ENCODE data around the gene P3H4.

- TF ChIP-seq, protein P1, sequence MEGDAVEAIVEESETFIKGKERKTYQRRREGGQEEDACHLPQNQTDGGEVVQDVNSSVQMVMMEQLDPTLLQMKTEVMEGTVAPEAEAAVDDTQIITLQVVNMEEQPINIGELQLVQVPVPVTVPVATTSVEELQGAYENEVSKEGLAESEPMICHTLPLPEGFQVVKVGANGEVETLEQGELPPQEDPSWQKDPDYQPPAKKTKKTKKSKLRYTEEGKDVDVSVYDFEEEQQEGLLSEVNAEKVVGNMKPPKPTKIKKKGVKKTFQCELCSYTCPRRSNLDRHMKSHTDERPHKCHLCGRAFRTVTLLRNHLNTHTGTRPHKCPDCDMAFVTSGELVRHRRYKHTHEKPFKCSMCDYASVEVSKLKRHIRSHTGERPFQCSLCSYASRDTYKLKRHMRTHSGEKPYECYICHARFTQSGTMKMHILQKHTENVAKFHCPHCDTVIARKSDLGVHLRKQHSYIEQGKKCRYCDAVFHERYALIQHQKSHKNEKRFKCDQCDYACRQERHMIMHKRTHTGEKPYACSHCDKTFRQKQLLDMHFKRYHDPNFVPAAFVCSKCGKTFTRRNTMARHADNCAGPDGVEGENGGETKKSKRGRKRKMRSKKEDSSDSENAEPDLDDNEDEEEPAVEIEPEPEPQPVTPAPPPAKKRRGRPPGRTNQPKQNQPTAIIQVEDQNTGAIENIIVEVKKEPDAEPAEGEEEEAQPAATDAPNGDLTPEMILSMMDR (IDR thresholded peaks at IDR 0.05) = peak; percentile 33 to 45 (median 36)
- no peak for TF ChIP-seq POLR2A (IDR thresholded peaks at IDR 0.05)
Measured at GRCh38 chr17:41777157-41777573, 34.6 kb downstream of the P3H4 start.

Measured in right lobe of liver (tissue), 4 donors.